Caco-2 (cell line): ENCODE results near the gene MANBA. TPM values are rescaled to one million over a fixed set of nuclear protein-coding genes. Genes with fewer than 3 reads are reported as not detected.

Source experiments
- BruUV-seq: library from RNA; stranded (reverse); fragments of 400-500 nt; replicated peaks from 2 replicates; lab custom pipeline; 2021; lab: Mats Ljungman, UMichigan
- CTCF ChIA-PET: fragments of 300-600 bp; sonication (Branson Sonifier 250); formaldehyde crosslinking; loops from one replicate; lab custom pipeline; 2022; ENCODE audit warnings: antibody characterized with exemption; lab: Charles Lee
- POLR2A ChIA-PET: fragments of 300-600 bp; sonication (Branson Sonifier 250); formaldehyde crosslinking; loops from one replicate; lab custom pipeline; 2022; ENCODE audit warnings: antibody characterized with exemption; lab: Charles Lee
- DNase-seq, 2 experiments: peaks; one replicate each; pipeline versions ENCODE4 v3.0.0 to v3.0.0-alpha.2; 2020 to 2022
- H3K27me3 ChIP-seq: replicated peaks from 2 replicates; pipeline ENCODE4 v1.6.0; 2011; ENCODE audit warnings: low read length; ENCODE audit not compliant: control insufficient read depth, insufficient read depth
- H3K36me3 ChIP-seq: 2 replicates; pipeline ENCODE4 v1.5.1; 2011; ENCODE audit warnings: low read length; ENCODE audit not compliant: control insufficient read depth, insufficient read depth
- H3K4me1 ChIP-seq: fragments of 250-450 bp; sonication (Bioruptor Pico); 2 replicates; pipeline ENCODE4 v1.5.1; 2020; ENCODE audit warnings: mild to moderate bottlenecking
- H3K4me3 ChIP-seq: 2 replicates; pipeline ENCODE4 v1.5.1; 2011; ENCODE audit warnings: low read depth, mild to moderate bottlenecking, control low read depth, low read length
- H3K9me3 ChIP-seq: fragments of 250-450 bp; sonication (Bioruptor Pico); 2 replicates; pipeline ENCODE4 v1.5.1; 2020; ENCODE audit warnings: mild to moderate bottlenecking, moderate library complexity
- H3K27ac Mint-ChIP-seq: one replicate; pipeline ENCODE4 v1.8.0; 2022; ENCODE audit warnings: mixed read lengths; ENCODE audit not compliant: unreplicated experiment
- H3K27me3 Mint-ChIP-seq: one replicate; pipeline ENCODE4 v1.8.0; 2022; ENCODE audit warnings: mixed read lengths; ENCODE audit not compliant: insufficient read depth, unreplicated experiment
- H3K36me3 Mint-ChIP-seq: one replicate; pipeline ENCODE4 v1.8.0; 2022; ENCODE audit warnings: mild to moderate bottlenecking, mixed read lengths; ENCODE audit not compliant: insufficient read depth, unreplicated experiment
- H3K4me1 Mint-ChIP-seq: one replicate; pipeline ENCODE4 v1.8.0; 2022; ENCODE audit warnings: low read depth, mixed read lengths; ENCODE audit not compliant: unreplicated experiment
- H3K4me3 Mint-ChIP-seq: one replicate; pipeline ENCODE4 v1.8.0; 2022; ENCODE audit warnings: mild to moderate bottlenecking, moderate library complexity, mixed read lengths; ENCODE audit not compliant: unreplicated experiment
- H3K9me3 Mint-ChIP-seq: one replicate; pipeline ENCODE4 v1.8.0; 2022; ENCODE audit warnings: mixed read lengths; ENCODE audit not compliant: unreplicated experiment
- CTCF ChIP-seq, 2 experiments: fragments of 200-600 bp in 1 of 2; IDR thresholded peaks; 1 replicate in 1 of 2; 2 replicates in 1 of 2; pipeline versions ENCODE4 v1.5.1 to v1.8.0; 2011 to 2022; ENCODE audit warnings: antibody characterized with exemption in 1 of 2, control low read depth in 1 of 2, inconsistent platforms in 1 of 2, low read depth in 1 of 2, low read length in 1 of 2, mild to moderate bottlenecking in 1 of 2, moderate library complexity in 1 of 2; ENCODE audit not compliant: insufficient read depth in 1 of 2, severe bottlenecking in 1 of 2, unreplicated experiment in 1 of 2
- intact Hi-C: fragments of 100-400 bp; cut with micrococcal nuclease; formaldehyde crosslinking; loops from one replicate; pipeline ENCODE4 v1.10.0; 2022; ENCODE audit not compliant: unreplicated experiment
- total RNA-seq: library from RNA; stranded (reverse); gene quantifications from 2 replicates; pipeline ENCODE4 v1.2.3, GENCODE V29; 2022

The MANBA gene
- total RNA-seq, 1 experiment from 2014 or later = 53.5 TPM

- no peak overlapping the region for H3K4me3 Mint-ChIP-seq
- Histone ChIP-seq H3K4me3 (no peak overlapping the region), H3K9me3 (no peaks in the 10 kb centered on the region), H3K36me3 (no peaks in the 10 kb centered on the region), H3K4me1 (no peaks in the 10 kb centered on the region), H3K27me3 (no peaks in the 10 kb centered on the region)
- H3K27ac Mint-ChIP-seq = no peak overlapping the region
- H3K36me3 Mint-ChIP-seq = peaks cover 60% of the 10 kb centered on the region
- intact Hi-C loops = no loop called here
- BruUV-seq = no TSS peak
- no peaks in the 10 kb centered on the region for H3K27me3 Mint-ChIP-seq
- no peaks in the 10 kb centered on the region for H3K9me3 Mint-ChIP-seq
- H3K4me1 Mint-ChIP-seq = peaks cover 7% of the 10 kb centered on the region
- no peak for TF ChIP-seq CTCF (IDR thresholded peaks at IDR 0.05; ENCODE audit: insufficient read depth in 1 of 2, low read depth in 1 of 2, low read length in 1 of 2, severe bottlenecking in 1 of 2, unreplicated experiment in 1 of 2)
- DNase-seq = no peak
- POLR2A ChIA-PET = no interaction called here
- CTCF ChIA-PET = no interaction called here
Measured at GRCh38 chr4:102667001-102667400, 93.8 kb downstream of the MANBA start.

DNA sequence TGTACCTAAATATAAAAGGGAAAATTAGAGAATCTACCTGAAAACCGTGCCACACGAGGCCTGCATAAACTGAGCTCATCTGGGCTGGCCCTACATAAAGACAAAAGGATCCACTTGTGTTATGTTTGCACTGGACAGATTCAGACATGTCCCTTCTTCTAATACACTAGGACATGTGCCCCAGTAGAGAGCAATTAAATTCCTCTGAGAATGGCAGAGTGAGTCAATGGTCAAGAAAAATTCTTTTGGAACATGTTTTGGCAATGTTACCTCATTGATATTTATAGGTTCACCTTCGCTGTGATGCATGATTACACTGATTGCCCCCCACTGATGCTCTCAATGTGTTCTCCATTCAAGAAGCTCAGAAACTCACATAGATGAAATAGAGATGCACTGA, 95.2 kb downstream of the MANBA start:
- no peaks in the 10 kb centered on the region for H3K4me1 ChIP-seq
- no peak for TF ChIP-seq CTCF (IDR thresholded peaks at IDR 0.05; ENCODE audit: insufficient read depth in 1 of 2, low read depth in 1 of 2, low read length in 1 of 2, severe bottlenecking in 1 of 2, unreplicated experiment in 1 of 2)
- no peaks in the 10 kb centered on the region for H3K36me3 ChIP-seq
- DNase-seq = no peak
- Mint-ChIP-seq H3K27ac (no peak overlapping the region), H3K4me3 (no peak overlapping the region), H3K27me3 (no peaks in the 10 kb centered on the region), H3K4me1 (peaks cover 7% of the 10 kb centered on the region), H3K36me3 (peaks cover 50% of the 10 kb centered on the region), H3K9me3 (no peaks in the 10 kb centered on the region)
- POLR2A ChIA-PET = no interaction called here
- H3K4me3 ChIP-seq = no peak overlapping the region
- CTCF ChIA-PET = no interaction called here
- intact Hi-C loops = no loop called here
- no TSS peak for BruUV-seq
- H3K27me3 ChIP-seq = no peaks in the 10 kb centered on the region
- H3K9me3 ChIP-seq = no peaks in the 10 kb centered on the region

GRCh38 chr4:102663073-102663472, 97.7 kb downstream of the MANBA start:
- Mint-ChIP-seq H3K27me3 (no peaks in the 10 kb centered on the region), H3K4me3 (no peak overlapping the region), H3K4me1 (peaks cover 7% of the 10 kb centered on the region), H3K9me3 (no peaks in the 10 kb centered on the region), H3K36me3 (peaks cover 35% of the 10 kb centered on the region), H3K27ac (no peak overlapping the region)
- no peak for TF ChIP-seq CTCF (IDR thresholded peaks at IDR 0.05; ENCODE audit: insufficient read depth in 1 of 2, low read depth in 1 of 2, low read length in 1 of 2, severe bottlenecking in 1 of 2, unreplicated experiment in 1 of 2)
- intact Hi-C loops = no loop called here
- H3K9me3 ChIP-seq = no peaks in the 10 kb centered on the region
- ChIA-PET CTCF (no interaction called here), POLR2A (no interaction called here)
- no peak overlapping the region for H3K4me3 ChIP-seq
- BruUV-seq = no TSS peak
- H3K27me3 ChIP-seq = no peaks in the 10 kb centered on the region
- H3K36me3 ChIP-seq = no peaks in the 10 kb centered on the region
- no peaks in the 10 kb centered on the region for H3K4me1 ChIP-seq
- no peak for DNase-seq
